Uterus (tissue), 4 donors: ENCODE data around the gene NELL2. TPM values are rescaled to one million over a fixed set of nuclear protein-coding genes. Genes with fewer than 3 reads are reported as not detected.

ENCODE experiments used
- DNase-seq, 2 donors: peaks; one replicate each; pipeline ENCODE4 v3.0.0-alpha.2; 2019 to 2020
- H3K27ac ChIP-seq, 2 donors: fragments of 200-600 bp; sonication (generic); 1 replicate in 1 of 2; 2 replicates in 1 of 2; pipeline ENCODE4 v1.5.1; 2016 to 2018
- H3K27me3 ChIP-seq, 2 donors: fragments of 200-600 bp; sonication (generic); one replicate each; pipeline ENCODE4 v1.5.1; 2018 to 2019; ENCODE audit warnings: control low read depth in 1 of 2
- H3K36me3 ChIP-seq, 2 donors: fragments of 200-600 bp; sonication (generic); one replicate each; pipeline ENCODE4 v1.5.1; 2019; ENCODE audit warnings: control low read depth in 1 of 2
- H3K4me1 ChIP-seq, 2 donors: fragments of 200-600 bp; sonication (generic); one replicate each; pipeline ENCODE4 v1.5.1; 2018 to 2019; ENCODE audit warnings: control low read depth in 1 of 2
- H3K4me3 ChIP-seq, 2 donors: fragments of 200-600 bp; sonication (generic); 1 replicate in 1 of 2; 2 replicates in 1 of 2; pipeline ENCODE4 v1.5.1; 2018 to 2019; ENCODE audit warnings: mild to moderate bottlenecking in 1 of 2
- H3K9me3 ChIP-seq, 2 donors: fragments of 200-600 bp; sonication (generic); one replicate each; pipeline ENCODE4 v1.5.1; 2019; ENCODE audit warnings: control low read depth in 1 of 2
- CTCF ChIP-seq, 4 experiments: fragments of 200-600 bp in 2 of 4; fragments of 450-650 bp in 2 of 4; sonication (generic) in 2 of 4; IDR thresholded peaks; one replicate each; pipeline ENCODE4 v1.5.1; 2016 to 2019; ENCODE audit warnings: antibody characterized with exemption in 4 of 4, mild to moderate bottlenecking in 2 of 4, moderate library complexity in 1 of 4
- POLR2A ChIP-seq, 2 donors: fragments of 450-650 bp; IDR thresholded peaks; one replicate each; pipeline ENCODE4 v1.6.1; 2016; ENCODE audit warnings: antibody characterized with exemption in 2 of 2, mild to moderate bottlenecking in 1 of 2, moderate library complexity in 1 of 2
- intact Hi-C: fragments of 100-400 bp; cut with DNase I; formaldehyde crosslinking; loops from one replicate; pipeline ENCODE4 v1.15.1; 2023; ENCODE audit warnings: low total_unique reads
- total RNA-seq, 4 donors: library from RNA; depleted of rRNA in 3 of 4; stranded (reverse); fragments of >200 nt in 3 of 4; gene quantifications; one replicate each; pipeline versions ENCODE4 v1.1.0 to v1.2.4, GENCODE V29; 2014 to 2023
- donor health status: DM: yes; HTN: yes; CAD: no.

The NELL2 gene
- total RNA-seq, 4 donors from 2014 or later, result 0.29 to 34.6 (median 1.3) TPM; not detected in 1

GRCh38 chr12:44708218-44708617 is 167.9 kb downstream of the NELL2 start:
- Histone ChIP-seq H3K4me1 (no peaks in the 10 kb centered on the region), H3K4me3 (no peak overlapping the region), H3K9me3 (no peaks in the 10 kb centered on the region), H3K27ac (no peak overlapping the region), H3K36me3 (no peaks in the 10 kb centered on the region), H3K27me3 (no peaks in the 10 kb centered on the region)
- DNase-seq, result no peak
- TF ChIP-seq CTCF (IDR thresholded peaks at IDR 0.05) (no peak), POLR2A (IDR thresholded peaks at IDR 0.05) (no peak)
- intact Hi-C loops, result no loop called here

- Histone ChIP-seq H3K4me1 (no peaks in the 10 kb centered on the region), H3K9me3 (no peaks in the 10 kb centered on the region), H3K27me3 (no peaks in the 10 kb centered on the region), H3K36me3 (no peaks in the 10 kb centered on the region), H3K27ac (no peak overlapping the region), H3K4me3 (no peak overlapping the region)
- intact Hi-C loops, result no loop called here
- DNase-seq, result no peak
- TF ChIP-seq POLR2A (IDR thresholded peaks at IDR 0.05) (no peak), CTCF (IDR thresholded peaks at IDR 0.05) (no peak)
Measured at GRCh38 chr12:44703182-44703910, 172.8 kb downstream of the NELL2 start.

GRCh38 chr12:44697511-44697910 is 178.6 kb downstream of the NELL2 start:
- no peak overlapping the region for H3K27ac ChIP-seq
- H3K9me3 ChIP-seq, result no peaks in the 10 kb centered on the region
- H3K4me3 ChIP-seq, result no peak overlapping the region
- H3K27me3 ChIP-seq, result no peaks in the 10 kb centered on the region
- no peaks in the 10 kb centered on the region for H3K36me3 ChIP-seq
- intact Hi-C loops, result no loop called here
- TF ChIP-seq POLR2A (IDR thresholded peaks at IDR 0.05) (no peak), CTCF (IDR thresholded peaks at IDR 0.05) (no peak)
- H3K4me1 ChIP-seq, result no peaks in the 10 kb centered on the region
- no peak for DNase-seq

GRCh38 chr12:44696542-44696941 is 179.6 kb downstream of the NELL2 start:
- Histone ChIP-seq H3K36me3 (no peaks in the 10 kb centered on the region), H3K4me1 (no peaks in the 10 kb centered on the region), H3K27me3 (no peaks in the 10 kb centered on the region), H3K27ac (no peak overlapping the region), H3K4me3 (no peak overlapping the region), H3K9me3 (no peaks in the 10 kb centered on the region)
- DNase-seq, result no peak
- intact Hi-C loops, result no loop called here
- TF ChIP-seq CTCF (IDR thresholded peaks at IDR 0.05) (no peak), POLR2A (IDR thresholded peaks at IDR 0.05) (no peak)

GRCh38 chr12:44694017-44694416 is 182.1 kb downstream of the NELL2 start:
- intact Hi-C loops, result no loop called here
- TF ChIP-seq POLR2A (IDR thresholded peaks at IDR 0.05) (no peak), CTCF (IDR thresholded peaks at IDR 0.05) (no peak)
- H3K27ac ChIP-seq, result no peak overlapping the region
- no peaks in the 10 kb centered on the region for H3K36me3 ChIP-seq
- no peak overlapping the region for H3K4me3 ChIP-seq
- no peaks in the 10 kb centered on the region for H3K27me3 ChIP-seq
- no peaks in the 10 kb centered on the region for H3K4me1 ChIP-seq
- no peak for DNase-seq
- no peaks in the 10 kb centered on the region for H3K9me3 ChIP-seq
